HG02943 (cell line): Measurements from ENCODE around the gene CTBP2.

ENCODE experiments used
- ATAC-seq: cut with Tn5 transposase; IDR thresholded peaks from one replicate; pipeline ENCODE4 v1.9.1; 2021; ENCODE audit warnings: mild to moderate bottlenecking, low read depth, moderate library complexity; ENCODE audit not compliant: unreplicated experiment

CTBP2 gene

DNA sequence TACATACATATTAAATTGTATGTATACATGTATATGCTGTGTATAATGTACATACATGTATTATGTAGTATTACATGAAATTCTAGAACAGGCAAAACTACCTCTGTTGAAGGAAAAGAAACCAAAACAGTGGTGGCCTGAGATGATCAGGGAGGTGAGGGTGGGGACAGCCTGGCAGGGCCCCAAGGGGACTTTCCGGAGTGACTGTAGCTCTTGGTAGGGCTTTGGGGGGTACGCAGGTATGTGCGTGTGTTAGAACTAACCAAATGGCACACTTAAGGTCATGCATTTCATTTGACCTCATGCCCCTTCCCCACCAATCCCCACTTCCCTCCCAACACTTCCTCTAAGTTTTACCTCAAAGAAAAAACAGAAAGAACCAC is 31.3 kb downstream of the CTBP2 start:
- no peak for ATAC-seq

DNA sequence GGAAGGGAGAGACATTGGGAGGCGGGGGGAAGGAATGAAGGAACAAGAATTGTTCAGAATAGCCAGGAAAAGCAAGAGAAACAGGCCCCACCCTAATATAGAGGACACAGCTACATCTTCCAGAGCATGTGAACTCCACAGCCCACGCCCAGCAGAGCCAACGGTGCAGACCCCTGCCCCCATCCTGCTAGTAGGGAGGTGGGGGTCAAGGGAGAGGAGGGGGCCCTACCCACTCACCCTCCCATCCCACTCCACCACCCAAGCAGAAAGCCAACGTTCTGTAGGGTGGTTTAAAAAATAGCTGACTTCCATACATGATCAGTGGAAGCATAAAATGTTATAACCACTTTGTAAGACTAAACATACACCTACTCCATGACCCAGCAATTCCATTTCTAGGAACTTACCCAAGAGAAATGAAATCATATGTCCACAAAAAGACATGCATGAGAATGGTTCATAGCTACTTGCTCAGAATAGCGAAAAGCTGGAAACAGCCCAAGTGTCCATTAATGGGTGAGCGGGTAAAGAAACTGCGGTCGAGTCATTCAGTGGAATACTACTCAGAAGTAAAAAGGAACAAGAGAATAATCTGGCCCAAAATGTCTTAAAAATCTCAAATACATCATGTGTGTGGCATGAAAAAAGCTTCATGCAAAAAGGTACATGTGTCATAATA is 31.8 kb downstream of the CTBP2 start:
- no peak for ATAC-seq

DNA sequence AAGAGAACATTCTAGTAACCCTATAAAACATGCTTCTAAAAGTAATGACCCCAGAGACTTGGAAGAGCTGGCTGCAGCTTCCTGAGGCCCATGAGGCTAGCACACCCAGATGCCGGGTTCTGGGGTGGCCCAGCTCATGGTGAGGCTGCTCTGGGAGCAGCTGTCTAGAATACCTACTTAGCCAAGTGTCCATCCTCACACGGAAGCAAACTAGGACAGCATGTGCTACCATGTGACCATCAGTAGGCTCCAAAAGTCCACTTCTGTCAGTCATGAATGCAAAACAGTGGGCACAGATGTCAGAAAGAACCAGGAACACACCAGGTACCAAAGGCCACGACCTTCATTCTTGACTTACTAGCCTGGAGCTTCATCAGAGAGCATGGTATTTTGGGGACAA is 32.4 kb downstream of the CTBP2 start:
- no peak for ATAC-seq

DNA sequence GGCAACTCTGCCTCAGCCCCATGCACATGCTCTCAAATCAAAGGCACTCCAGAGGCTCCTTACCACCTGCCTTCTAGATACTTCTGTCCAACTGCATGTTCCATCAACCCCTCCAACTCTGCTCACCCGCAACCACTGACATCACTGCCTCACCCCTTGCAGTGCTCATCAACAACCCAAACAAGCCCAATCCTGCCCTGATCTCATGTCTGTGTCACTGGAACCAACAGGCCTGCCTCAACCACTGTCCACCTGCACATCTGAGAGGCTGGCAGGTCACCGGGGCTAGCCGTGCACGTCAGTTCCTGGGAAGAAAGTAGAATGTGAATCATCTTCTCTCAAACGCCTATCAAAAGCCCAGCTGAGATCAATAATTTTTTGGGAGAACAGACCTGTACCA is 33.3 kb downstream of the CTBP2 start:
- ATAC-seq: no peak

DNA sequence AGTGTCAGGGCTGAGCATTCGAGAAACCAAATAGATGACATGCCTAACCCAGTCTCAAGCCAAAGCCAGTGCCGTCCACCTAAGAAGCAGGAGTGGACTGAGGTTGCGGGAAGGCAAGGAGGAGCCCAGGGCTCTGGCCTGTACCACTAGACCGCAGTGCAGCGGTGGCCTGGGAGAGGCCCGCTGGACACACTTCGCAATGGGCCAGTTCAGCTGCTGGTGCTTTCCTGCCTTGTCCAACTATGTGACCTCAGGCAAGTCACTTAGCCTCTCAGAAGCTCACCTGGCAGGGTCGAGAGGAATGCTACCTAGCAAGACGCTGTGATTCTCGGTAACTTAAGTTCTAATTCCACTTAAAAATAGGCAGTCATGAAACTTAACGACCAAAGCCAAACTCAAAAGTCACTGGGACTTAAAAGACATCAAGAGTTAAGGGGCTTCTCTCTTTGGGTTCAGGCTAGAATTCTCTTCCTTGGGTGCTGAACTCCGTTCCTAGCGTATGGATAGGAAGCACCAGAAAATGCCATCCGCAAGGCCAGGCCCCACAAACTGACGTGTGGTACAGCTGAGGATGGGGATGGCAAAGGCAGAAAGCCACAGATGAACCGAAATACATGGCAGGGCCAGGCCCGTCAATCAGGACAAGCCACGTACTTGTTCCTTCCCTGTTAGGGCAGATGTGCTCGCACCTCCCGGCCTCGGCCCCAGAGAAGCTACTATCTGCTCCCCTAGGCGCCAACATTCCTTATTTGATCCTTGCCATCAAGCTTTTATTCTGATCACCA is 34.2 kb downstream of the CTBP2 start:
- ATAC-seq: no peak

DNA sequence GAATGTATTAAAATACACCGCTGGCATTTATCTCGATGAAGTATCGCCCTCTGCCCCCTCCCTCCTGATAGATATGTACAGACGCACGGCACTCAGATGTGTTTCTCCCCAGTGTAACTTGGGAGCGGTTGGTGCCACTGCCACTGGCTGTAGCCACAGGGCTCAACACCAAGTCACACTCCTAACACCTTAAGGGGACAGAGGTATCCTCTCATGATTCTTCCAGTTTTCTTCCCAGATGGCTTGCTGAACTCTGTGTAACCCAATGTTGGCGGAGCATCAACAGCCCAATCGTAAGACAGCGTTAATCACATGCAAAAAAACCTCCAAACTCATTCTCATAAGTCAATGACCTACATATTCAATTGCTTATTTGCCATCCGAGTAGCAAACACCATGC is 35.5 kb downstream of the CTBP2 start:
- ATAC-seq: no peak

DNA sequence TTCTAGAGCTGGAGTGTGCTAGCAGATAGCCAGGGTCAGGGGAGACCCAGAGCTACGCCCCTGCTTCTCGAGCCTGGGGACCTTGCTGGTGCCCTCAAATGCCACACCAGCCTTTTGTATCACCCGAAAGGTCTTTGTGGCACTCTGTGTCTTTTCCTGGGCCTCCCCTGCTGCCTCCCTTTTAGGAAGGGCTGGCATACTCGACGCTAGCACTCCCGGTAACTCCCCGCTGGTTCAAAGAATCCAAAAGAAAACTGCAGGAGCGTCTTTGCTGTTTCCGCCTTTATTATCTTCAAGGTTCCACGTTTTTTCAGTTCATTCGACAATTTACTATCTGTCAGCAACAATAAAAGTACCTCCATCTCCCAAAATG is 36.3 kb downstream of the CTBP2 start:
- no peak for ATAC-seq

DNA sequence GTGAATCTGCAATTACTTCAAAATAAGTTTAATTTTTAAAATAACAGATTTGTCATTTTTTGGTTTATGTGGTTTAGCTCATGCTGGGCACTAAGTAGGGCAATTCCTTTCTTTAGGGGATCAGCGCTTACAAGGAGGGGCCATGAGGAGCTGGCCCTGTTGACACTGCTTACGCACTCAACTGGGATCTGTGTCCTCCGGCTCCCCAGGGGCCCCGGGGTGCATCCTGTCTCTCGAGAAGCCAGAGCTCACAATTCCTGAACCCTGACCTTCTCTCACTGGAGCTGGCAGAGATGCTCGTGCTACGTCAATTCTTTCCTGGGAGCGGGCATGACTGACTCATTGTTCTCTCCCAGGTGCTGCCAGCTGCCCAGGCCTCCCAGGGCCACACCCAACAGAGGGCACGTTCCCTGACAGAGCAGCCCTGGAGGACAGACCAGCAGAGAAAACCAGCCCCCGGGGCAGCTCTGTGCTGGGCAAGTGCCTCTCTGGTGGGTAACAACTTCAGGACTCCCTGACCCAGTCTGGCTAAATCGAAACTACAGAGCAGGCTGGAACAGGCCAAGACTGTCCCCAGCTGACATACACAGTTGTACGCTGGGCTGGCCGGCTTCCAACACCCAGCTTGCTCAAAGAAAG is 36.8 kb downstream of the CTBP2 start:
- ATAC-seq: no peak

DNA sequence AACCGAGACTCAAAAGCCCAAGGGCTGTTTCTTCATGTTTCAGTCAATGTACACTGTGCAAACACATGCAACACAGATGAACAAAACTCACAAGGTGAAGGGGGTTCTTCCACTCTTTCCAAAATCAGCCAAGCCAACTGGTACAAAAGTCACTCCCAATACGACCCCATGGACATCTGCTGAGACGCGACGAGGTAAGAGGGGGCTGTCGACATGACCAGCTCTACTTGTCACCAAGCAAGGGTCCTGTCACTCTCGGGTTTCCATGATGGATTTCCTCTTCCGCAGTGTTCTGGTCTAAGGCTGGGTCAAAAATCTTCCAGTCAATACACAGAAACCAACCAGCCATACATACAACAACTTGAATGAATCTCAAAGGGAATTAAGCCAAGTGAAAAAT is 37.8 kb downstream of the CTBP2 start:
- no peak for ATAC-seq

DNA sequence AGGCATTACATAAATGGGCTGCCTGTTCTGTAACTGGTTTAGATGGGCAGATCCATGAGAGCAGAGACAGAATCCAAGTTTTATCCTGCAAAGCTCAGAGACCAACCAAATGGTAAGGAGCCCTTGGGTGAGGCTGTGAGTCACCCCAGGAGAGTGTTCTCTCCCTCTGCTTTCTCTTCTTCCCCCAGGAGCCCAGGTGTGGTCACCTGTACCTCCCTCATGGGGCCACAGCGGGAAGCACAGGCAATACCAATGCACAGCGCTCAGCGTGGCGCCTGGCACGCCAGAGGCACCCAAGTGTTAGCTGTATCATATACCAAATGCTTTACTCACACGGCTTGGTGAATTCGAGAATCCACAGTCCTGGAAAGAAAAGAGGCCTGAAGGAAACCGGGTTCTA is 39.4 kb downstream of the CTBP2 start:
- ATAC-seq: no peak

DNA sequence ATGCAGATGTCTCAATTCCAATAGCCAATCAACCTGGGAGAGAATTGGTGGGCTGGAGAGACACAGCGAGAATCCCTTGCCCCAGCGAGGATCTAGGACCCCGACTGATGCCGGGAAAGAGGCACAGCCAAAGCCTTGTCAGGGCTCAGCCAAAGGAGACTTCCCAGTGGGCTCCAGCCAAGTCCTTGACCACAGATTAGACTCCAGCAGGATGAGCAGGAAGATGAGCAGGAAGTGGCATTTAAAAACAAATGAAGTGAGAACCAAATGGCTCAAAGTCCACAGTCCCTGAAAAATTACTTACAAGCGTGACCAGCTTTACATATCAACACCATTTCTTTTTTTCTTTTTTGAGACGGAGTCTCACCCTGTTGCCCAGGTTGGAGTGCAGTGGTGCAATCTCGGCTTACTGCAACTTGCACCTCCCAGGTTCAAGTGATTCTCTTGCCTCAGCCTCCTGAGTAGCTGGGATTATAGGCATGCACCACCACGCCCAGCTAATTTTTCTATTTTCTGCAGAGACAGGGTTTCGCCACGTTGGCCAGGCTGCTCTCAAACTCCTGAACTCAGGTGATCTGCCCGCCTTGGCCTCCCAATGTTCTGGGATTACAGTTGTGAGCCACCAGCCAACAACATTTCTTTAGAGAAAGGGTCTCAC is 40.2 kb downstream of the CTBP2 start:
- no peak for ATAC-seq

DNA sequence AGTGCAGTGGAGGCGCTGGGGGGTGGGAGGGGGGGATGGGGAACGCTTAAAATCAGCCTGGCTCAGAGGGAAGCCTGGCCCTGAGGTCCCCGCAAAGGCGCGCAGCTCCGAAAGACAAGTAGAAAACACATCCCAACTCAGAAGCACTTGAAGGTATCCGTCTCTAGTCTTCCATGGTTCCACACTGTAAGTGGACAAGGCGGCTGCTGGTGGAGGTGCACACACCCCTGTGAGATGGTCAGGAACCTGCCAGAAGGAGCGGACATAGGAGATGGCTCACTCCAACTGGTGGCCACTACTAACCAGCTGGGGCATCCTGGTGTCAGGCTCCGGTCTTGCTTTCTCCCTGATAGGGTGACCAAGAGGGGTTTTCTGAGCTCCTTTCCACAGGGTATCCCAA is 41.7 kb downstream of the CTBP2 start:
- ATAC-seq: no peak

DNA sequence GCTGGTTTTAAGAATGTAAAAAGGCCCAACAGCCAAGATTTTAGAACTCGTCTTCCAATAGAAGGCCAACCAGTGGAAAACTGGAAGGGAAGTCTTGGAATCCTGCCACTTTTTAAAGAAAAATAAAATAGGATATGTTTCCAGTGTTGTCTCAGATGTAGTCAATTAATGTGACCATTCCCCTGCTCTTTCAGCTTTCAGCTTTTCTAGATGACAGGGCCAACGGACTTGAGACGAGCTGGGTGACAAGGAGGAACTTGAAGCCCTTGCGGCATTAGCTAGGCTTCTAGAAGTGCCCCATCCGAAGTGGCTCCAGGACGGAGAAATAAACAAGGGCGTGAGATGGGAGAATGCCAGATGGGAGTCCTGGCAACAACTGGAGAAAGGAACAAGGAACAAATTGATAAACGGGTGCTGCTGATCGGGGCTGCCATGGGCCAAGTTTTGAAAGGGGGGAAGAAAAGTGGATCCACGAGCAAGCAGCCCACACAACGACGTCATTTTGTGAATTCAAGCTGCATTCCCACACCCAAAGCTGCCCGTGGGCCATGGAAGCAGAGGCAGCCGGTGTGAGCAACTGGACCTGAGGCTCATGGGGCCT is 42.3 kb downstream of the CTBP2 start:
- no peak for ATAC-seq

DNA sequence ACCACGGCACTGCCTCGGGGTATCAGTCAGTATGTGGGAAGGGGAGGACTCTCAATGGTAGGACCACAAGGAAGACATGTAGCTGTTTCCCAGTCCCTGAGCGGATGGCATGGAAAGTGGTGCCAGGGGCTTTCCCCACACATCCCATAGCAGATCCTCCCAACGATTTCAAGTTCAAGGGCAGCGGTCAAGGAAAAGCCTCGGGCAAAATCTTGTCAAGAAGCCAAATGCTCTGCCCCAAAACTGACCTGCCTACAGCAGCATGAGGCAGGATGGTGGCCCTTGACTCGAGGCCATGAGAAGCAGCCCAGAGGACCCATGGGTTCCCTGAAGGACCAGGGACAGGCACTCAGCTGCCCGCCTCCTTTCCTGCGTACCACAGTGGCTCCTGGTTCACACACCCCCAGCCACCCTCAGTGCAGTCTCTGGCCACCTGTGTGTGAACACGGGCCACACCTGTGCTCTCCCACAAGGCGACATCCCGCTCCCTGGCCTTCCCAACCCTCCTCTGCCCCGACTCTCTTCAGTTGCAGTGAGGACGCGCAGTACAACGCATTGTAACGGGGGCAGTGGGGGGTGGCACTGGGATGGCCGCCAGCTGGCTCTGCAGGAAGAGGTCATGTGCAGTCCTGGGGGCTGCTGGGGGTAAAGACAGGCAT is 43.6 kb downstream of the CTBP2 start:
- ATAC-seq: no peak

DNA sequence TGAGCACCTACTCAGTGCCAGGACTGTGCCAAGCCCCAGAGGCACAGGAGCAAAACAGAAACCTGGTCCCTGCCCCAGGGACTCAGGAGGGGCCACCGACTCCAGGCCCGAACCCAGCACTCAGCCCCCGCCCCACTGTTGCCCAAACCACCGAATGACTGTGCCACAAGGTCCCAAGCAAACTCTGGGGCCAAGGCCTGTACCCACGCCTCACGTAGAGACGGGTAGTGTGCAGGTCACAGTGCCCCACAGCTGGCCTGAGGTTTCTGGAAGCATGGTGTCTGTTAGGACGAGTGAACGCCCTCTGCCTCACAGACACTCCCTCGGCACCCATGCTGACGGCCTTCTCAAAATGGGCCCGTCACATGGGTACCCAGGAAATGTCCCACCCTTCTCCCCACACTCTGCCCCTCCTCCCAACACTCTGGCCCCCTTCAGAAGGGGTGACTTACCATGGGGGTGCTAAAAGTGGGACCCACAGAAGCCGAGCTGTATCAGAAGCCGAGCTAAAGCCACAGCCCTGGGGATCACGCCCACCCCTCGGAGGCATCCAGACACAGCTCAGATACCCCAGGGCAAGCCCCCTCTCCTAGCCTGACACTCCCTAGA is 44.2 kb downstream of the CTBP2 start:
- ATAC-seq: no peak

DNA sequence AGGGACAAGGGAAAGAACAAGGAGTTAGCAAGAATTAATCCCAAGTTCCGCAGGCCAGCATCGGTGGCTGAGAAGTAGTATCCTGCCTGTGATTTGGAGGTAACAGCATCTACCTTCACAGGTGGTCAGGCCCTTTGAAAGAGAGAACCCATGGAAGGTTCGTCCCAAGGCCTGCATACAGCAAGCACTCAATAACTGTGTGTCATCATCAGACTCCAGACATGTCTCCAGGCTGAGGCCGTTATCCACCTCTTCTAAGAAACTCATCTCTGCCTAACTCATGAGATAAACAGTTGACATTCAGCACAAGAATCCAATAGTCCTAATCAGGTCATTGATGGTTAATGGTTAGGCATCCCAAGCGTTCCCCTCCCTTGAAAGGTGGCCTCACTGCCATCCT is 45.0 kb downstream of the CTBP2 start:
- ATAC-seq: no peak

DNA sequence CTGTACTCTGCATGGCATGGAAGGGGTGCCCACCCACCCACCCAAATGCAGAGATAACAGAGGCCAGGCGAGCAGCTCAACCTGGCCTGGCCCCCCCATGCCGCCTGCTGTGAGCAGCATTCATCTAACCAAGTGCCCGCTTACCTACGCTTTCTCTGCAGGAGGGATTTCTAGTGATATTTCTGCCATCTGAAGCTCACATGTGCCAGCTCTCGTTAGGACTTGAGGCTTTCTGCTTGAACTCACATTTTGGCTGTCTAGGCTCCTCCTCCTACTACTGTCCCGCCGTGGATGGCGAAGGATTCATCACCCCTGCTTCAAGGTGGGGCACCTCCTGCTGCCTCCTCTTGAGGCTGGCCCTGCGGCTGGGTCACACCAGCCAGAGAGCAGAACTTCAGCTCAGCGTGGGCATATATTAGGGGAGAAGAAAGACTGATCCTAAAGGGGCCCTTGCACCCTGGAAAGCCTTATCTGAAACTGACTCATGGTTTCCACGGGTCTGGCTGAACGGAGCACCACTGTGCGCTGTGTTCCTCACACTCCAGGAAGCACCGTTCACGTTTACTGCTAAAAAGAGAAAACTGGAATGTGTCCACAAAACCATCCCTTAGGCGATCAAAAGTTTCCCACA is 45.5 kb downstream of the CTBP2 start:
- ATAC-seq: no peak

DNA sequence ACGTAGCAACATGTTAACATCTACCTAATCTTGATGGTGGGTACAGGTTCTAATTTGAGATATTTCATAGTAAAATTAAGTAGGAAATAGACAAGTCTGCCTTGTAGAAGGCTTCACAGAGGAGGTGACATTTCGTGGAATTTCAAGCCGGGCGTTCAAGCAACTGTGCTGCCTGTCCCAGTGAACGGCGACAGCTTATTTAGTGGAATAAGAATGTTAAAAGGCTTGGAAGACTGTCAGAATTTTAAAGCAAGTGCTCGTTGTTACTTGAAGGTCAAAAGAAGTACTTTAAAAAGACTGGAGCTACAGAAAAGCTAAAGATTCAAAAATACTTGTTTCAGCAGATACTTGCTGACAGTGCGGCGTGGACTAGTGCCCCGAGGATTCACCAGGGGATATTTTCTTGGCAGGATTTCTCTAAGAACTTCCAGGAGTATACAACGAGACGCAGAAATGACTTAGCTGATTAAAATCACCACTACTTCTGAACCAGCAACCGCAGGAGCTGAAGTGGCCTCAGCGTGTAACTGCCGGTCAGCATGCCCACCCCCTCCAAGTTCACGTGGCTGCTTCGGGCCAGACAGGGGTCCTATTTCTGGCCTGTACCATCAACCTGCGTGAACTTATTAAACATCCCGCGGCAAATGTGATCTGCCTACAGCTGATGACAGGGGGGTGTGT is 46.5 kb downstream of the CTBP2 start:
- no peak for ATAC-seq
